ENCODE measurements around the gene DMC1.

- TF ChIP-seq POLR2A (IDR thresholded peaks at IDR 0.05; ENCODE audit: low read depth, low read length) (no peak), MAZ (IDR thresholded peaks at IDR 0.05; ENCODE audit: borderline replicate concordance, low read depth, low read length) (no peak), RAD21 (IDR thresholded peaks at IDR 0.05; ENCODE audit: low read length) (no peak), MXI1 (IDR thresholded peaks at IDR 0.05; ENCODE audit: borderline replicate concordance, low read depth, low read length) (no peak), SMC3 (IDR thresholded peaks at IDR 0.05; ENCODE audit: low read depth, low read length) (no peak), CHD1 (IDR thresholded peaks at IDR 0.05; ENCODE audit: low read depth, low read length) (no peak), BHLHE40 (IDR thresholded peaks at IDR 0.05; ENCODE audit: low read depth, low read length) (no peak), MAFK (IDR thresholded peaks at IDR 0.05; ENCODE audit: low read depth, low read length) (no peak), ELK1 (IDR thresholded peaks at IDR 0.05; ENCODE audit: borderline replicate concordance, low read depth, low read length) (no peak), RCOR1 (IDR thresholded peaks at IDR 0.05; ENCODE audit: insufficient replicate concordance, low read length) (no peak)
- TF ChIP-seq, protein P1, sequence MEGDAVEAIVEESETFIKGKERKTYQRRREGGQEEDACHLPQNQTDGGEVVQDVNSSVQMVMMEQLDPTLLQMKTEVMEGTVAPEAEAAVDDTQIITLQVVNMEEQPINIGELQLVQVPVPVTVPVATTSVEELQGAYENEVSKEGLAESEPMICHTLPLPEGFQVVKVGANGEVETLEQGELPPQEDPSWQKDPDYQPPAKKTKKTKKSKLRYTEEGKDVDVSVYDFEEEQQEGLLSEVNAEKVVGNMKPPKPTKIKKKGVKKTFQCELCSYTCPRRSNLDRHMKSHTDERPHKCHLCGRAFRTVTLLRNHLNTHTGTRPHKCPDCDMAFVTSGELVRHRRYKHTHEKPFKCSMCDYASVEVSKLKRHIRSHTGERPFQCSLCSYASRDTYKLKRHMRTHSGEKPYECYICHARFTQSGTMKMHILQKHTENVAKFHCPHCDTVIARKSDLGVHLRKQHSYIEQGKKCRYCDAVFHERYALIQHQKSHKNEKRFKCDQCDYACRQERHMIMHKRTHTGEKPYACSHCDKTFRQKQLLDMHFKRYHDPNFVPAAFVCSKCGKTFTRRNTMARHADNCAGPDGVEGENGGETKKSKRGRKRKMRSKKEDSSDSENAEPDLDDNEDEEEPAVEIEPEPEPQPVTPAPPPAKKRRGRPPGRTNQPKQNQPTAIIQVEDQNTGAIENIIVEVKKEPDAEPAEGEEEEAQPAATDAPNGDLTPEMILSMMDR (conservative IDR thresholded peaks at IDR 0.05; ENCODE audit: low read depth, low read length): no peak
These were observed 29.3 kb downstream of the DMC1 start for GRCh38 chr22:38540701-38541100.
